ENCODE measurements around the gene TXLNG.
"Not testable (repeated sequence)": the region's sequence is repeated elsewhere in the genome, so short reads cannot be mapped to it uniquely, and the experiment has no call there.

TXLNG gene

GRCh38 chrX:16750136-16750535 is 36.1 kb upstream of the TXLNG start:
- TF ChIP-seq CTCF (IDR thresholded peaks at IDR 0.05; ENCODE audit: low read depth, low read length), result no peak

DNA sequence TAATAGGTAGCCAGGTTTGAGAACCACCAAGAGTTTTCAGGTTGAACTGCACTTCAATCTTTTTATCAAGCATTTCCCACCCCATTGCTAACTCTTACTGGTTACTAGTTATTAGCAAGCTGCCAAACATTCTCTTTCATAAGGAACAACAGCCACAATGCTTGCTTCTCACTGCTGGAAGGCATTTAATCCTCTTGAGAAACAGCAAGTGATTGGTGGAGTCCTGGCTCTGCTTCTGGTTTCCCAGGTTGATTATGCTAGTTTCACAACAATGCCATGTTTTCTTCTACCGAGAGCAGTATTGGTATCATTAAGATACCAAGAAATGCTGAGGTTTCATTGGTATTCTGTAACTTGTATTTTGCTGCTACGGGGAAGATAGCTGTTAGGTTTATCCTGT is 32.2 kb upstream of the TXLNG start:
- TF ChIP-seq CTCF (IDR thresholded peaks at IDR 0.05; ENCODE audit: low read depth, low read length), result no peak
- no peak overlapping the region for H3K4me3 ChIP-seq (ENCODE audit: low read depth, low read length)

More at GRCh38 chrX:16750136-16750535, 36.1 kb upstream of the TXLNG start:
- H3K4me3 ChIP-seq (ENCODE audit: low read depth, low read length), result no peak overlapping the region

DNA sequence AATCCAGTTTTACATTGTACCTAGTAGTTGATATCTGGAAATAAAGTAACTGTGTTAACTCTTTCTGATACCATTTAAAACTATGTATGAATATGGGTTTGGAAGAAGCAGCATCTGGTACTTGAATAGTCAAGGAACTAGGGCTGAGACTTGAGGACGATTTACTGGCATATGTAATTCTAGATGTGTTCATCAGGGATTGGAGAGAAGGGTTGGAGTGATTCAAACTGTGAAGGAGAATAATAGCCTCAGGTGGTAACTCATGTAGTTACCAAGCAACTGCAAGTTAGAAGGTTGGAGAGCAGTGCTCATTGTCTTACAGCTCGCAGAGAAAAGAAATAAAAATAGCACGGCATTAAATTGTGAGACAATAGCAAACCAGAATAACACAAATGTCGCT is 29.5 kb upstream of the TXLNG start:
- H3K4me3 ChIP-seq (ENCODE audit: low read depth, low read length), result no peak overlapping the region
- TF ChIP-seq CTCF (IDR thresholded peaks at IDR 0.05; ENCODE audit: low read depth, low read length), result no peak

DNA sequence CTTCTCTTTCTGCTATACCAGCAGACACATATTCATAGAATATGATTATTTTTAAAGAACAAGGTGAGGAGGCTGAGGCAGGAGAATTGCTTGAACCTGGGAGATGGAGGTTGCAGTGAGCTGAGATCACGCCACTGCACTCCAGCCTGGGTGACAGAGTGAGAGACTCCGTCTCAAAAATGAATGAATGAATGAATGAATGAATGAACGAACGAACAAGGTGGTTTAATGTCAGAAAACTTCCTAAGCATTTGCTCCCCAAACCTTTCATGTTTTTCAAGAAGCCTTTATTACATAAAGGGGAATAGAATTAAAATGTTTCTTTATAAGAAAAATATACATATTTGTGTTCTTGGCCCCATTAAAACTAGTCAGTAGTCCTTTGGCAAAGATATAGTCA is 24.8 kb upstream of the TXLNG start:
- H3K4me3 ChIP-seq (ENCODE audit: low read depth, low read length), result not testable (repeated sequence)

- no peak for TF ChIP-seq CTCF (IDR thresholded peaks at IDR 0.05; ENCODE audit: low read depth, low read length)
- no peak overlapping the region for H3K4me3 ChIP-seq (ENCODE audit: low read depth, low read length)
These were observed 23.7 kb upstream of the TXLNG start for GRCh38 chrX:16762579-16762978.

GRCh38 chrX:16765594-16765993 is 20.7 kb upstream of the TXLNG start:
- no peak for TF ChIP-seq CTCF (IDR thresholded peaks at IDR 0.05; ENCODE audit: low read depth, low read length)
- no peak overlapping the region for H3K4me3 ChIP-seq (ENCODE audit: low read depth, low read length)

- H3K4me3 ChIP-seq (ENCODE audit: low read depth, low read length), result no peak overlapping the region
- TF ChIP-seq CTCF (IDR thresholded peaks at IDR 0.05; ENCODE audit: low read depth, low read length), result no peak
These were observed 15.2 kb upstream of the TXLNG start for GRCh38 chrX:16770970-16771482.

Data from WI38 (cell line).